GM13976 (cell line): ENCODE results near the gene ACSBG1.
"Not testable (repeated sequence)": the region's sequence is repeated elsewhere in the genome, so short reads cannot be mapped to it uniquely, and the experiment has no call there.

Source experiments
- DNase-seq: peaks from one replicate; pipeline ENCODE4 v3.0.0; 2012; ENCODE audit warnings: low spot score
- in situ Hi-C: fragments of 300-500 bp; cut with MboI; formaldehyde crosslinking; loops from one replicate; pipeline ENCODE4 v1.12.0; 2022; ENCODE audit warnings: low sequenced_read_pairs, mixed read lengths, inconsistent platforms; ENCODE audit not compliant: unreplicated experiment
- TF ChIP-seq, protein P1 (sequence below): IDR thresholded peaks from 2 replicates; pipeline ENCODE4 v1.5.1; 2012; ENCODE audit warnings: borderline replicate concordance, mild to moderate bottlenecking; ENCODE audit not compliant: insufficient read depth; ENCODE audit errors: extremely low read depth, missing control alignments, control extremely low read depth

Gene ACSBG1

DNA sequence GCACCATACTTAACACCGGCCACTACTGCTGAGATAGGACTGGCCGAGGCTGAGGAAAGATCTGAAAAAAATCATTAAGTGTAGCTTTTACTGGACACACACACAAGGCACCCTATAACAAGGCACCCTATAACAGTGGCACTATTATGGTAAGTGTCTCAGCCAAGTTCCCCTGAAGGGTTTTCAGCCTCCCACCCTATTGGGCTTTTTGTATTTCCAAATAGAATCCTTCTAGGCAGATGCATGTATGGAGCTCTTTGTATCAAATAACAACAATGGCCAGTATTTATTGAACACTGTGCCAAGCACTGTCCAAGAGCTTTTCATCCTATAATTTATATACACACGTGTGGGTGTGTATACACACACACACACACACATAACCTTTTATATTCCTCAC lies 23.3 kb upstream of the ACSBG1 start:
- DNase-seq: no peak
- in situ Hi-C loops: no loop called here
- TF ChIP-seq, protein P1, sequence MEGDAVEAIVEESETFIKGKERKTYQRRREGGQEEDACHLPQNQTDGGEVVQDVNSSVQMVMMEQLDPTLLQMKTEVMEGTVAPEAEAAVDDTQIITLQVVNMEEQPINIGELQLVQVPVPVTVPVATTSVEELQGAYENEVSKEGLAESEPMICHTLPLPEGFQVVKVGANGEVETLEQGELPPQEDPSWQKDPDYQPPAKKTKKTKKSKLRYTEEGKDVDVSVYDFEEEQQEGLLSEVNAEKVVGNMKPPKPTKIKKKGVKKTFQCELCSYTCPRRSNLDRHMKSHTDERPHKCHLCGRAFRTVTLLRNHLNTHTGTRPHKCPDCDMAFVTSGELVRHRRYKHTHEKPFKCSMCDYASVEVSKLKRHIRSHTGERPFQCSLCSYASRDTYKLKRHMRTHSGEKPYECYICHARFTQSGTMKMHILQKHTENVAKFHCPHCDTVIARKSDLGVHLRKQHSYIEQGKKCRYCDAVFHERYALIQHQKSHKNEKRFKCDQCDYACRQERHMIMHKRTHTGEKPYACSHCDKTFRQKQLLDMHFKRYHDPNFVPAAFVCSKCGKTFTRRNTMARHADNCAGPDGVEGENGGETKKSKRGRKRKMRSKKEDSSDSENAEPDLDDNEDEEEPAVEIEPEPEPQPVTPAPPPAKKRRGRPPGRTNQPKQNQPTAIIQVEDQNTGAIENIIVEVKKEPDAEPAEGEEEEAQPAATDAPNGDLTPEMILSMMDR: no peak

DNA sequence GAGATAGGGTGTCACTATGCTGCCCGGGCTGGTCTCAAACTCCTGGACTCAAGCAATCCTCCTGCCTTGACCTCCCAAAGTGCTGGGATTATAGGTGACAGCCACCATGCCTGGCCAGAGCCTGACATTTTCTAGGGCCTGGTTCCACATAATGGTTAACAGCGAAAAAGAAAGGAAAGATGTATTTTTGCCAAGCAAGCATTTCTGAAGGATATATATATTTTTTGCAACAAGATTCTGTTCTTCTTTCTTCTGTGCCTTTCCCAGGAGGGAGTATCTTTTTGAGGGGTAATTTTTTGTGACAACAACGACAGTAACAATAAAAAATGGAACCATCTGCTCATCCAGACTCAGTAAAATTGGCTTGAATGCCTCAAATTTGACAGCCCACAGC lies 21.7 kb upstream of the ACSBG1 start:
- no peak for DNase-seq
- TF ChIP-seq, protein P1: no peak
- in situ Hi-C loops: no loop called here

DNA sequence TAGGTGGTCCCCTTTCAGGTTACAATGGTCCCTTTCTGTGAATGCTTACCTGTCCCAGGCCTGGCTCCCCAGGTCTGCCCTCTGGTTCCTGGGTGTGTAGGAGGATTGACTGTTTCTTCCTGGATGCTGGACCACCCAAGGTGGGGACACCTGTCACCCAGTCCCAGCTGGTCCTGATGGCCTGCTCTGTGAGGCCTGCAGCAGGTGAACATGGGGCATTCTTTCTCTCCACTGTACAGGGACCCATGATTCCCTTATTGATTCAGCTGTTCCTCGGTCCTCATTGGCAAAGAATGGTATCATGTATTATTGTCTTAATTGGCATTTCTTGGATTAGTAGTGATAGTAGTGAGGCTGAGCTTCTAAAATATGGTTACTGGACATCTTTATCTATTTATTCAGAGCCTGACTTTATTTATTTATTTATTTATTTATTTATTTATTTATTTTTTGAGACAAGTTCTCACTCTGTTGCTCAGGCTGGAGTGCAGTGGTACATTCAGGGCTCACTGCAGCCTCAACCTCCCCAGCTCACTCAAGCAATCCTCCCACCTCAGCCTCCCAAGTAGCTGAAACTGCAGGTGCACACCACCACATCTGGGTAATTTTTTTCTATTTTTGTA lies 21.2 kb upstream of the ACSBG1 start:
- TF ChIP-seq, protein P1: no peak
- in situ Hi-C loops: no loop called here

DNA sequence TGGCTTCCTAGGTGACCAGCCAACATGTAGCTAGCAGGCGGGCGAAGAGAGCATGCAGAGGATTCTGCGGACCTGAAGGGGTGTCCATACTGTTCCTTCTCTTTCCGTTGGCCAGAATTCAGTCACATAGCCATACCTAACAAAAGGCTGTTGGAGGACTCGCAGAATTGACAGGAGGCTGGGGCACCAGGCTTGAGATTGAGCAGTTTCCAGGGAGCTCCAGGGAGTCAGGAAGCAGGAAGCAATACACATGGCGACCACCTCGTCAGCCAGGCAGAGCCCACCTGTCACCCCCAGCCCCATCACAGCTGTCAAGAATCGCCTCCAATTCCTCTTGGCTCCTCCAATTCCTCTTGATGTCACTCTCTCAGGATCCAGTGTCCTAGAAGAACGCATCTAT lies 16.8 kb upstream of the ACSBG1 start:
- in situ Hi-C loops: no loop called here
- DNase-seq: no peak
- TF ChIP-seq, protein P1: no peak

More for the DNA sequence above, 21.2 kb upstream of the ACSBG1 start:
- no peak for DNase-seq

DNA sequence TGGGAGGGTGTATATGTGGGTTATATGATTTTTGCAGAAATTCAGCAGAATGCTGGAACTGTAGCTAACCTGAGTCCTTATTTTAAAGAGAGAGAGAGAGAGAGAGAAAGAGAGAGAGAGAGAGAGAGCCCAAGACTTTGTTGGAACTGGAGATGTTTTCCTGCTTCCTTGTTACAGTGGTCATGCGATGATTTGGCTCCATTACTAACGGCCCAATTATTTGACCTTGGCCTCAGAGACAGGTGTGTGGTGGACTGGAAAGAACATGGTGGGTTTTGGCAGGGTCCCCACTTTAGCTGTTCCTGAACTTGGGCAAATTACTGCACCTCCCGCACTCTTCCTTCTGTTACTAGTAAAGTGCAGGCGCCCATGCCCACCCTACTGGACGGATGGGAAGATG lies 14.8 kb upstream of the ACSBG1 start:
- TF ChIP-seq, protein P1: no peak
- in situ Hi-C loops: loop anchor here (10.0 to 25.0 kb wide), 2 partner anchors 134 to 287 kb away; no protein-coding TSS in a partner anchor
- DNase-seq: no peak

DNA sequence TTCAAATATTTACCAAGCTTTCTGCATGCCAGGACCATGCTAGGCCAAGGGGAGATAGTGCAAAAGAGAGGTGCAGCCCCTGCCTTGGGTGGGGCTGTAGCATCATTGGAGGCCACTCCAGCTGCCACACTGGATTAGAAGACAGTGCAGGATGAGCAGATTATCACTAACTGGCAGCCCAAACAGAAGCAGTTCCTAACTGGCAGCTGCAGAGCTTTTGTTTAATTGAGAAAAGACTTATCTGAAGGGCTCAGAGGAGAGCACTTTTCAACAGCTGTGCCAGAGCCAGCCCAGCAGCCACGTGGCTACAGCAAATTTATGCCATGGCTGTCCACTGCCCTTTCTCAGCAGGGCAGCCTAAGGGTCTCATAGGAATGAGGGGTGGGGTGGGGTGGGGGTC lies 13.5 kb upstream of the ACSBG1 start:
- DNase-seq: no peak
- in situ Hi-C loops: loop anchor here (10.0 to 25.0 kb wide), 2 partner anchors 133 to 286 kb away; no protein-coding TSS in a partner anchor
- TF ChIP-seq, protein P1: no peak

DNA sequence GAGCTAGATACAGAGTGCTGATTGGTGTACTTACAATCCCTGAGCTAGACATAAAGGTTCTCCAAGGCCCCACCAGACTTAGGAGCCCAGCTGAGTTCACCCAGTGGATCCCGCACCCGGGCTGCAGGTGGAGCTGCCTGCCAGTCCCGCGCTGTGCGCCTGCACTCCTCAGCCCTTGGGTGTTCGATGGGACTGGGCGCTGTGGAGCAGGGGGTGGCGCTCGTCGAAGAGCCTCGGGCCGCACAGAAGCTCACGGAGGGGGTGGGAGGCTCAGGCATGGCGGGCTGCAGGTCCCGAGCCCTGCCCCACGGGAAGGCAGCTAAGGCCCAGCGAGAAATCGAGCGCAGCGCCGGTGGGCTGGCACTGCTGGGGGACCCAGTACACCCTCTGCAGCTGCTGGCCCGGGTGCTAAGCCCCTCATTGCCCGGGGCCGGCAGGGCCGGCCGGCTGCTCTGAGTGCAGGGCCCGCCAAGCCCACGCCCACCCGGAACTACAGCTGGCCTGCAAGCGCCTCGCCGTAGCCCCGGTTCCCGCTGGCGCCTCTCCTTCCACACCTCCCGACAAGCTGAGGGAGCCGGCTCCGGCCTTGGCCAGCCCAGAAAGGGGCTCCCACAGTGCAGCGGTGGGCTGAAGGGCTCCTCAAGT lies 11.7 kb upstream of the ACSBG1 start:
- DNase-seq: not testable (repeated sequence)
- in situ Hi-C loops: loop anchor here (10.0 to 25.0 kb wide), 2 partner anchors 131 to 284 kb away; no protein-coding TSS in a partner anchor

DNA sequence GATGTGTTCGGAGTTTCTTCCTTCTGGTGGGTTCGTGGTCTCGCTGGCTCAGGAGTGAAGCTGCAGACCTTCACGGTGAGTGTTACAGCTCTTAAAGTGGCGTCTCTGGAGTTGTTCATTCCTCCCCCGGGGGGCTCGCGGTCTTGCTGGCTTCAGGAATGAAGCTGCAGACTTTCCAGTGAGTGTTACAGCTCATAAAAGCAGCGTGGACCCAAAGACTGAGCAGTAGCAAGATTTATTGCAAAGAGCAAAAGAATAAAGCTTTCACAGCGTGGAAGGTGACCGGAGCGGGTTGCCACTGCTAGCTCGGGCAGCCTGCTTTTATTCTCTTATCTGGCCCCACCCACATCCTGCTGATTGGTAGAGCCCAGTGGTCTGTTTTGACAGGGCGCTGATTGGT lies 11.0 kb upstream of the ACSBG1 start:
- in situ Hi-C loops: loop anchor here (10.0 to 25.0 kb wide), 2 partner anchors 131 to 283 kb away; no protein-coding TSS in a partner anchor
- not testable (repeated sequence) for DNase-seq
